ENCODE measurements around the gene HIGD1A.

Gene HIGD1A

DNA sequence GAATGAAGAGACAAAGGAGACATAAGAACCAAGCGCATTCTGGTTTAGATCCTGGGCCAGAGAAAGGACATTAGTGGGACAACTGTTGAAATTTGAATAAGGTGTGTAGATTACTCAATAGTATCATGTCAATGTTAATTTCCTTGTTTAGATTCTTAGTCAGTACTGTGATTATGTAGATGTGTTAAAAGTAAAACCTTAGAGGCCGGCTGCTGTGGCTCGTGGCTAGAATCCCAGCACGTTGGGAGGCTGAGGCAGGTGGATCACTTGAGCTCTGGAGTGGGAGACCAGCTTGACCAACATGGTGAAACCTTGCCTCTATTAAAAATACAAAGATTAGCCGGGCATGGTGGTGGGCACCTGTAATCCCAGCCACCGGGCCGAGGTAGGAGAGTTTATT is 44.7 kb upstream of the HIGD1A start:
- WGBS (ENCODE audit: insufficient coverage): 100% methylated on average over 6 of the region's 7 CpGs
- Histone ChIP-seq H3K9me3 (ENCODE audit: control extremely low read depth in 1 of 5, control insufficient read depth in 4 of 5, insufficient read depth in 2 of 5, low read depth in 1 of 5, low read length in 4 of 5) (no peaks in the 10 kb centered on the region), H3K36me3 (ENCODE audit: control insufficient read depth in 4 of 4, insufficient read depth in 4 of 4, low read length in 3 of 4) (no peaks in the 10 kb centered on the region), H3K4me1 (ENCODE audit: control extremely low read depth in 1 of 4, control insufficient read depth in 4 of 4, insufficient read depth in 4 of 4, low read length in 3 of 4) (peaks cover 5 to 17% (median 11%) of the 10 kb centered on the region in 4 experiments), H3K27ac (ENCODE audit: insufficient read depth in 1 of 2, low read depth in 1 of 2, low read length in 2 of 2, poor library complexity in 1 of 2, severe bottlenecking in 2 of 2) (no peak overlapping the region), H3K27me3 (replicated peaks in 2 of 5; ENCODE audit: control insufficient read depth in 4 of 5, insufficient read depth in 5 of 5, low read length in 4 of 5) (no peaks in the 10 kb centered on the region), H3K4me3 (ENCODE audit: control insufficient read depth in 1 of 7, extremely low read depth in 1 of 7, insufficient read depth in 4 of 7, low read depth in 2 of 7, low read length in 6 of 7) (no peak overlapping the region)
- no peak for DNase-seq
- ChIA-PET POLR2A (no interaction called here), CTCF (interaction anchor here (1.8 kb wide), 1 partner anchor 10 kb away, joined by 10 read pairs; no protein-coding TSS in a partner anchor)

DNA sequence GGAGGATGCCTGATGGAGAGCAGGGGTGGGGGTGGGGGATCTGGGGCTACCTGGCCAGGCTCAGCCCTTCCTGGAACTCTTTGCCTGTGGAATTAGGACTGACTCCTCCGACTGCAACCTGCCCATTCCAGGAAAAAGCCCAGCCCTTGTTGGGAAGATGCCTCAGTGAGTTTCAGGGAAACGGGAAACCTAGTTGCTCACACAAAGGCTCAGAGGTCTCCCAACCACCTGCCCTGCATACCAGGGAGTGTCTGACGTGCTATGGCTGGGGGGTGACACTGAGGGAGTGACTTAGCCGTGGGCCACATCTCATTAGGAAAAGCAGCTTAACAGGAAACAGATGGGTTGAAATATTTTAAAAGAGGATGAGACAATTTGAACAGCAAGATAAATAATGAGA is 43.4 kb upstream of the HIGD1A start:
- ChIA-PET POLR2A (no interaction called here), CTCF (interaction anchor here (0.6 kb wide), 1 partner anchor 9 kb away, joined by 3 read pairs; no protein-coding TSS in a partner anchor)
- Histone ChIP-seq H3K9me3 (ENCODE audit: control extremely low read depth in 1 of 5, control insufficient read depth in 4 of 5, insufficient read depth in 2 of 5, low read depth in 1 of 5, low read length in 4 of 5) (no peaks in the 10 kb centered on the region), H3K27me3 (replicated peaks in 2 of 5; ENCODE audit: control insufficient read depth in 4 of 5, insufficient read depth in 5 of 5, low read length in 4 of 5) (no peaks in the 10 kb centered on the region), H3K27ac (ENCODE audit: insufficient read depth in 1 of 2, low read depth in 1 of 2, low read length in 2 of 2, poor library complexity in 1 of 2, severe bottlenecking in 2 of 2) (no peak overlapping the region), H3K4me1 (ENCODE audit: control extremely low read depth in 1 of 4, control insufficient read depth in 4 of 4, insufficient read depth in 4 of 4, low read length in 3 of 4) (peaks cover 5 to 17% (median 11%) of the 10 kb centered on the region in 4 experiments), H3K36me3 (ENCODE audit: control insufficient read depth in 4 of 4, insufficient read depth in 4 of 4, low read length in 3 of 4) (no peaks in the 10 kb centered on the region), H3K4me3 (ENCODE audit: control insufficient read depth in 1 of 7, extremely low read depth in 1 of 7, insufficient read depth in 4 of 7, low read depth in 2 of 7, low read length in 6 of 7) (no peak overlapping the region)
- 100% methylated on average over 2 of the region's 4 CpGs for WGBS (ENCODE audit: insufficient coverage)
- DNase-seq: peak in 2 of 3 donors; percentile 71 to 83

DNA sequence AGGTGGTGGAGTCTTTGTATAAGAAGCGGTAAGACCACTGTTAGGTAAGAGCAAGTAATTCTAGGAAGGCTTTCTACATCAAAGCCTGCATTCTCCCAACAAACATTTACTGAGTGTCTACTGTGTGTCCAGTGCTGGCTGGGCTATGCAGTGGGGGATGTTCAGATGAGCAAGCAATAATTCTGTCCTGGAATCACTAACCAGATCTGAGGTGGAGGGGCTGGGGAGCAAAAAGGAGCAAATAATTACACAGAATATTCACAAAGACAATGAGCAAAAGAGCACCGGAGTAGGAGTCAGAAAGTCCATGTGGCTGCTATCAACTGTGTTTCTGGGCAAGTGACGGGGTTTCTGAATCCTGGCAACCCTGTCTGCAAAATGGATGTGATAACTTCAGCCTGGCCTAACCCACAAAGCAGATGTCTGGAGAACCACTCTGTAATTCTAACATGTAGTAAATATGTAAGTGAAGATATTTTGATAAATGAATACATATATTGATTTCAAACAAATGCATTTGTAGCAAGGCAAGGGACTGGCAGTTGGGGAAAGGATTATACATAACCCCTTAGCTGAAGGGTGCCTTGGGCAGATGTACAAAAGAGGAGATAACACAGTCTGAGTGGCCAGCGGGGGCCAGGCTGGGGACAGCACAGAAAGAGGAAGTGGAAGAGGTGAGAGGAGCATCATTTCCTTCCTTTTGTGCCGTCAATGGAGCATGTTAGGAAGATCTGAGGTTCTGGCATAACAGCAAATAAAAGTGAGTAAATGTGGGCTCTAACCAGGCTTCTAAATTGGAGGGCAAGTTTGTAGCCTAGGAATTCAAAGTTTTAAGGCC is 42.6 kb upstream of the HIGD1A start:
- peak; percentile 44 to 82 (median 67) for DNase-seq

DNA sequence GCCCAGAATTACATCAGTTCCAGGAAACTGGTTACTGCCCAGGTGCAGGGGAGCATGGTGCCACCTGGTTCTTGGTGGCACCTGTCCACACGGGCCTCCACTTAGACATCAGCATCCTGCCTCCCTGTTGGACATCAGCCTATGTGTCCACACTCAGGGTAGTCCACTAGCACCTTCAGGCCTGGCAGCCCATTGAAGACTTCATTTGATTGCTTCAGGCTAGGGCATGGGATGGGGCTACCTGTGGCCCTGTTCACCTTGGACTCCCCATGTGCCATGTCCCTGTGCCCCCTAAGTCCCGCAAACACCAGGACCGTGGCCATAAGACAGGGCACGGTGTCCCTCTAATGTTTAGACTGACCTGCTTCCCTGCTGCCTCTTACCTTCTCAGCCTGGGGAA is 40.5 kb upstream of the HIGD1A start:
- H3K27ac ChIP-seq (ENCODE audit: insufficient read depth in 1 of 2, low read depth in 1 of 2, low read length in 2 of 2, poor library complexity in 1 of 2, severe bottlenecking in 2 of 2): no peak overlapping the region
- WGBS (ENCODE audit: insufficient coverage): 100% methylated on average over 2 of the region's 4 CpGs
- no peaks in the 10 kb centered on the region for H3K27me3 ChIP-seq (replicated peaks in 2 of 5; ENCODE audit: control insufficient read depth in 4 of 5, insufficient read depth in 5 of 5, low read length in 4 of 5)
- no peaks in the 10 kb centered on the region for H3K36me3 ChIP-seq (ENCODE audit: control insufficient read depth in 4 of 4, insufficient read depth in 4 of 4, low read length in 3 of 4)
- CTCF ChIA-PET: interaction anchor here (1.2 kb wide), 1 partner anchor 65 kb away, joined by 3 read pairs; no protein-coding TSS in a partner anchor
- no peak overlapping the region for H3K4me3 ChIP-seq (ENCODE audit: control insufficient read depth in 1 of 7, extremely low read depth in 1 of 7, insufficient read depth in 4 of 7, low read depth in 2 of 7, low read length in 6 of 7)
- DNase-seq: no peak
- peaks cover 5 to 17% (median 11%) of the 10 kb centered on the region in 4 experiments for H3K4me1 ChIP-seq (ENCODE audit: control extremely low read depth in 1 of 4, control insufficient read depth in 4 of 4, insufficient read depth in 4 of 4, low read length in 3 of 4)
- no peaks in the 10 kb centered on the region for H3K9me3 ChIP-seq (ENCODE audit: control extremely low read depth in 1 of 5, control insufficient read depth in 4 of 5, insufficient read depth in 2 of 5, low read depth in 1 of 5, low read length in 4 of 5)
- POLR2A ChIA-PET: no interaction called here

More for the DNA sequence above, 42.6 kb upstream of the HIGD1A start:
- Histone ChIP-seq H3K36me3 (ENCODE audit: control insufficient read depth in 4 of 4, insufficient read depth in 4 of 4, low read length in 3 of 4) (no peaks in the 10 kb centered on the region), H3K9me3 (ENCODE audit: control extremely low read depth in 1 of 5, control insufficient read depth in 4 of 5, insufficient read depth in 2 of 5, low read depth in 1 of 5, low read length in 4 of 5) (no peaks in the 10 kb centered on the region), H3K27me3 (replicated peaks in 2 of 5; ENCODE audit: control insufficient read depth in 4 of 5, insufficient read depth in 5 of 5, low read length in 4 of 5) (no peaks in the 10 kb centered on the region), H3K27ac (ENCODE audit: insufficient read depth in 1 of 2, low read depth in 1 of 2, low read length in 2 of 2, poor library complexity in 1 of 2, severe bottlenecking in 2 of 2) (no peak overlapping the region), H3K4me3 (ENCODE audit: control insufficient read depth in 1 of 7, extremely low read depth in 1 of 7, insufficient read depth in 4 of 7, low read depth in 2 of 7, low read length in 6 of 7) (no peak overlapping the region), H3K4me1 (ENCODE audit: control extremely low read depth in 1 of 4, control insufficient read depth in 4 of 4, insufficient read depth in 4 of 4, low read length in 3 of 4) (peaks cover 5 to 17% (median 11%) of the 10 kb centered on the region in 4 experiments)
- 62% methylated on average over 3 of the region's 5 CpGs for whole genome bisulfite sequencing (ENCODE audit: insufficient coverage)
- CTCF ChIA-PET: interaction anchor here (1.2 kb wide), 1 partner anchor 16 kb away, joined by 5 read pairs; no protein-coding TSS in a partner anchor
- POLR2A ChIA-PET: no interaction called here

DNA sequence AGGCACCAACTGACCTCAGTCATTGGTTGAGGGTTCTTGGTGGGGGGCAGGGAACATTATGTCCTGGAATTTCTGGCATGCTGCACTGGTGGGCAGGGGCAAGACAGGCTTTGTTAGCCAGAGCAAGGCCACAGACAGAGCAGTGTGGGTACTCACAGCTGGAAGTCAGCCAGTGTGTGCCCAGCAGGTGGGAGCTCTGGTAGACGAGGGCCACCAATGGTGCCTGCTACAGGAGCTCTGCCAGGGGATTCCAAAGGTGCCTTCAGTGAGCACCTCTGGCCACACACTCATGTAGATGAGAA is 40.1 kb upstream of the HIGD1A start:
- Histone ChIP-seq H3K4me3 (ENCODE audit: control insufficient read depth in 1 of 7, extremely low read depth in 1 of 7, insufficient read depth in 4 of 7, low read depth in 2 of 7, low read length in 6 of 7) (no peak overlapping the region), H3K4me1 (ENCODE audit: control extremely low read depth in 1 of 4, control insufficient read depth in 4 of 4, insufficient read depth in 4 of 4, low read length in 3 of 4) (peaks cover 5 to 17% (median 11%) of the 10 kb centered on the region in 4 experiments), H3K27ac (ENCODE audit: insufficient read depth in 1 of 2, low read depth in 1 of 2, low read length in 2 of 2, poor library complexity in 1 of 2, severe bottlenecking in 2 of 2) (no peak overlapping the region), H3K36me3 (ENCODE audit: control insufficient read depth in 4 of 4, insufficient read depth in 4 of 4, low read length in 3 of 4) (no peaks in the 10 kb centered on the region), H3K27me3 (replicated peaks in 2 of 5; ENCODE audit: control insufficient read depth in 4 of 5, insufficient read depth in 5 of 5, low read length in 4 of 5) (no peaks in the 10 kb centered on the region), H3K9me3 (ENCODE audit: control extremely low read depth in 1 of 5, control insufficient read depth in 4 of 5, insufficient read depth in 2 of 5, low read depth in 1 of 5, low read length in 4 of 5) (no peaks in the 10 kb centered on the region)
- ChIA-PET CTCF (interaction anchor here (0.7 to 1.2 kb wide), 2 partner anchors 39 to 64 kb away, joined by 3 read pairs; no protein-coding TSS in a partner anchor), POLR2A (no interaction called here)
- no peak for DNase-seq
- WGBS (ENCODE audit: insufficient coverage): 100% methylated on average over 1 of the region's 1 CpG

DNA sequence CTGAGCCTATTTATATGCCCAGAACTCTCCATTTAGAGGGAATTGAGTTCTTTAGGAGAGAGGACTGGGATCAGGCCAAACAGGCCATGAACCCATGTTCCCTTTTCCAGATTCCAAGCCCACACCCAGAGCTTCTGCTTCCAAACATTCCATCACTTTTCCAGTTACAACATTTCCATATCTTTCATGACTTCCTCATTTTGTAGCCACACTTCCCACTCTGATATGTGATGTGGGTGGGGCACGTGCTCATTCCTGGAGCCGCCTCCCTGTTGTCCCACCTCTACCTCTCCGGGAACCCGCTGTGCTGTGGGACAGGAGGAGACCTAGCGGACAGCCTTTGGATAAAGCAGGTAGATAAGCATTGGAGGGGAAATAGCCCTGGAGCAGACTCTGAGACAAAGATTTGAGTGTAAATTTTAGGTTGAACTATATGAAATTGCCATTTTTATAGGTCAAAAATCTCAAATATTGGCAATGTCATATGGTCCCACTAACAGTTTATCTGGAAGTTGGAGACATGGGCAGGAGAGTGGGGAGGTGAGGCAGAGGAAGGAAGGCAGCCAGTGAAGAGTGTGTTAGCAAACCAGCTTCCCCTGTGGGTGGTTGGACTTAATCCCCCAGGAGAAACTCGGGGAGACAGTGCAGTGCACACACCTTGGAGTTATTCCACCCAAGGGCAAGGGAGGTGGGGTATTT is 39.6 kb upstream of the HIGD1A start:
- 87% methylated on average over 3 of the region's 6 CpGs for WGBS (ENCODE audit: insufficient coverage)
- H3K27ac ChIP-seq (ENCODE audit: insufficient read depth in 1 of 2, low read depth in 1 of 2, low read length in 2 of 2, poor library complexity in 1 of 2, severe bottlenecking in 2 of 2): no peak overlapping the region
- no peaks in the 10 kb centered on the region for H3K36me3 ChIP-seq (ENCODE audit: control insufficient read depth in 4 of 4, insufficient read depth in 4 of 4, low read length in 3 of 4)
- CTCF ChIA-PET: interaction anchor here (0.7 to 1.2 kb wide), 2 partner anchors 40 to 64 kb away, joined by 3 read pairs; no protein-coding TSS in a partner anchor
- H3K4me1 ChIP-seq (ENCODE audit: control extremely low read depth in 1 of 4, control insufficient read depth in 4 of 4, insufficient read depth in 4 of 4, low read length in 3 of 4): peaks cover 5 to 17% (median 11%) of the 10 kb centered on the region in 4 experiments
- no peak overlapping the region for H3K4me3 ChIP-seq (ENCODE audit: control insufficient read depth in 1 of 7, extremely low read depth in 1 of 7, insufficient read depth in 4 of 7, low read depth in 2 of 7, low read length in 6 of 7)
- no peak for DNase-seq
- H3K27me3 ChIP-seq (replicated peaks in 2 of 5; ENCODE audit: control insufficient read depth in 4 of 5, insufficient read depth in 5 of 5, low read length in 4 of 5): no peaks in the 10 kb centered on the region
- H3K9me3 ChIP-seq (ENCODE audit: control extremely low read depth in 1 of 5, control insufficient read depth in 4 of 5, insufficient read depth in 2 of 5, low read depth in 1 of 5, low read length in 4 of 5): no peaks in the 10 kb centered on the region
- POLR2A ChIA-PET: no interaction called here

DNA sequence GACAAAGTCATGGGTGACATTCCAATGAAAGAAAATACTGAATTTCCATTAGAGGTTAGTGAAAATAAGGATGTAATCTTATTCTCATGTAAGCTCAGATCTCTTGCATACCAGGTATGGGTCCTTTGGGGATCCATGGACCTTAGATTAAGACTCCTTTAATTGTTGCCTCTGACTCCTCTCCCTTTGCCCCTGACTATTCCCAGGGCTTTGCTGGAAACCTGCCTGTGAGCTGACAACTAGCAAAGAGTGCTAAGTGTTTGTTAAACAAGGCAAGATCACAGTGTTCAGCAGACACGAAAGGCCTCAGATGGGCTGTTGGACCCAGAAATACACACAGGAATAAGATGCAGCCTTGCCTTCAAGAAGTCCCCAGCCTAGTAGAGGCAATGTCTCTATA is 37.0 kb upstream of the HIGD1A start:
- ChIA-PET CTCF (no interaction called here), POLR2A (no interaction called here)
- WGBS (ENCODE audit: insufficient coverage): 100% methylated on average over 1 of the region's 1 CpG
- peaks cover 0 to 2% (median under 1%) of the 10 kb centered on the region in 4 experiments for H3K4me1 ChIP-seq (ENCODE audit: control extremely low read depth in 1 of 4, control insufficient read depth in 4 of 4, insufficient read depth in 4 of 4, low read length in 3 of 4)
- no peaks in the 10 kb centered on the region for H3K36me3 ChIP-seq (ENCODE audit: control insufficient read depth in 4 of 4, insufficient read depth in 4 of 4, low read length in 3 of 4)
- H3K9me3 ChIP-seq (ENCODE audit: control extremely low read depth in 1 of 5, control insufficient read depth in 4 of 5, insufficient read depth in 2 of 5, low read depth in 1 of 5, low read length in 4 of 5): no peaks in the 10 kb centered on the region
- H3K27ac ChIP-seq (ENCODE audit: insufficient read depth in 1 of 2, low read depth in 1 of 2, low read length in 2 of 2, poor library complexity in 1 of 2, severe bottlenecking in 2 of 2): no peak overlapping the region
- DNase-seq: no peak
- H3K27me3 ChIP-seq (replicated peaks in 2 of 5; ENCODE audit: control insufficient read depth in 4 of 5, insufficient read depth in 5 of 5, low read length in 4 of 5): no peaks in the 10 kb centered on the region
- H3K4me3 ChIP-seq (ENCODE audit: control insufficient read depth in 1 of 7, extremely low read depth in 1 of 7, insufficient read depth in 4 of 7, low read depth in 2 of 7, low read length in 6 of 7): no peak overlapping the region

All from common myeloid progenitor, CD34-positive (primary cell).